NCI-H226 (cell line): ENCODE data around the gene ZRANB1.
"Not testable (repeated sequence)": the region's sequence is repeated elsewhere in the genome, so short reads cannot be mapped to it uniquely, and the experiment has no call there.

ENCODE experiments used
- DNase-seq: peaks from one replicate; pipeline ENCODE4 v3.0.0-alpha.2; 2015

ZRANB1 gene

DNA sequence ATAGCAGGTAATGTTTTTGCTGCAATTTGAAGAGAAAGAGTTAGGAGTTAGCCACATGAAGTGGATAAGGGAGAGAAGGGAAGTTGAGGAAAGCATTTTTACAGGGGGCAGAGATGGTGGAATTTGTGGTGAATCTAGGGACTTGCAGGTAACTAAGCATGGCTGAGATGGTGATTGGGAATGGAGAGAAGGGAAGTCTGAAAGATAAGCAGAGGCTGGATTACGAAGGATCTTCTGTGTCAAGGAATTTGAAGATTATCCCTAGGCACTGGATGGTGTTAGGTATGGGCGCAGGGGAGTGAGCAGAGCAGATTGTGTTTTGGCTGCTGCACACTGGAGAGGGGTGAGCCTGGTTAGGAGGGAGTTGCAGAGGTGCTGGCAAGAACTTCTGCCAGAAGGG lies 25.3 kb downstream of the ZRANB1 start:
- no peak for DNase-seq

DNA sequence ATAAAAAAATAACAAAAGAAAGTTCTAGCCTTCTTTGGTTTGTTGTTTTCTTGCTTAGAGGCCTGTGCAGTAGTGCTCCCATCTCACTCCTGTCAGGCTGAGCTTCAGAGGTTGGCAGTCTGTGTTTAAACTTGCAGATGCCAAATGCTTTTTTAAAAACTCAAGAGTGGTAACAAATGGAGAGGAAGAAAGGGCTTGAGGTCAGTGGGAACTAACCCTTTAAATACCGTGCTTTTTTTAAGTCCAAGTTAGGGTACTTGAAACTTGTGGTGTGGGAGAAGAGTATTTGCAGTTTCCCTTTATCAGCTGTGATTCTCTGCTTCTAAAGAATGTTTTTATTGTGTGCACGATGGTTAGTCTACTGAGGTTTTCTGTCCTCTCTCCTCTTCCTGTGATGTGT lies 29.4 kb downstream of the ZRANB1 start:
- no peak for DNase-seq

DNA sequence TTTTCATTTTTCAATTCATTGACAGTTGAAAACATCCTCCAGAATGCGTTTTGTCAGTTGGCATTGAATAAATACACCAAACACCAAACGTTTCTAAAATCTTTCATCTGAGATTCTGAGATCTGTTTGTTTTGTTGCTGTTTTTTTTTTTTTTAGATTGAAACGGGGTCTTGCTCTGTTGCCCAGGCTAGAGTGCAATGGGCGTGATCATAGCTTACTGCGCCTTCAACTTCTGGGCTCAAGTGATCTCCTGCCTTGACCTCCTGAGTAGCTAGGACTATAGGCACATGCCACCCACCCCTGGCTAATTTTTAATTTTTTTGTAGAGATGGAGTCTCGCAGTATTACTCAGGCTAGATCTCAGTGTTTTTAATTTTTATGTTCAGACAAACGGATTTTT lies 30.7 kb downstream of the ZRANB1 start:
- DNase-seq = no peak

DNA sequence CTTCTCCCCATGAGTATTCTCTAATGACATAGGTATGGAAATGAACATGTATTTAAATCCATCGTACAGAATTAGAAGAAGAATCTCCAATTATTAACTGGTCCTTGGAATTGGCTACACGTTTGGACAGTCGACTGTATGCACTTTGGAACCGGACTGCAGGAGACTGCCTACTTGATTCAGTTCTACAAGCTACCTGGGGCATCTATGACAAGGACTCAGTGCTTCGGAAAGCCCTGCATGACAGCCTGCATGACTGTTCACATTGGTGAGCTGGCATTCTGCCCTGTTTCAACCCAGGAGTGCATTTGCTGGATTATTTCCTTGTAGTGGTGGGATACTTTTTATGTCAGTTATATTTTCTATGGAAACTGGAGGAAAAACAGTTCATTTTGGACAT lies 32.2 kb downstream of the ZRANB1 start:
- no peak for DNase-seq

GRCh38 chr10:124975977-124976514 lies 34.1 kb downstream of the ZRANB1 start:
- DNase-seq = no peak

- no peak for DNase-seq
Observed at GRCh38 chr10:124977161-124977560, 35.2 kb downstream of the ZRANB1 start.

- no peak for DNase-seq
Observed at GRCh38 chr10:124977648-124978375, 35.9 kb downstream of the ZRANB1 start.

DNA sequence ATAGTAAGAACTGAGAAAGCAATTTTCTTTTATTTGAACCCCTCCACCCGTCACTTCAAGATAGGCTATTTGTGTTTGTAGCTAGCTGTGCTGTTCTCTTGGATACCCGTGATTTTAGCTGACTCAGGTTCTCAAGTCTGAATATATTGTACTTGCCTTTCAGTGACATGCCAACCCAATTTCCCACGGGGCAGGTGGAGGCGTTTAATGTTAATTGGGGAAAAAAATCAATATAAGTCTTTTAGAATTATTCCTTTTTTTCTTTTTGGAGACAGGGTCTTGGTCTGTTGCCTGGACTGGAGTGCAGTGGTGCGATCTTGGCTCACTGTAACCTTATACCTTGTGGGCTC lies 36.4 kb downstream of the ZRANB1 start:
- no peak for DNase-seq

- no peak for DNase-seq
Observed at GRCh38 chr10:124983321-124983720, 41.4 kb downstream of the ZRANB1 start.

DNA sequence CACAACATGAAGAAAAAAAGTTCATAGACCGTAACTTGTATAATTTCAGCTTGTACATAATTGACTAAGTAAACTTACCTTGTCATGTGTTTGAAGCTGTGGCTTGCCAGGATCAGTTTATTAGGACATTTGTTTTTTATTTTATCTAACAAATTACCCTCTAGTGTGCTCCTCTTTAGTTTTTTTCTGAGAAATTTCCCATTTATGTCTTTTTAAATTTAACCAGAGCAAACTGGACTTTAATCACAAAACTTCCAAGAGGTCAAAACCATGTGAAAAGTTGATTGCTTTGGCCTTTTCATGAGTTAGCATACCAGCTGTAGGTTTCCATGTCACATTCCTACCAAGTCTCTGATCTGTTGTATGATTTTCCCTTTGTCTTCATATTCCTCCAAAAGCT lies 42.5 kb downstream of the ZRANB1 start:
- DNase-seq = no peak

DNA sequence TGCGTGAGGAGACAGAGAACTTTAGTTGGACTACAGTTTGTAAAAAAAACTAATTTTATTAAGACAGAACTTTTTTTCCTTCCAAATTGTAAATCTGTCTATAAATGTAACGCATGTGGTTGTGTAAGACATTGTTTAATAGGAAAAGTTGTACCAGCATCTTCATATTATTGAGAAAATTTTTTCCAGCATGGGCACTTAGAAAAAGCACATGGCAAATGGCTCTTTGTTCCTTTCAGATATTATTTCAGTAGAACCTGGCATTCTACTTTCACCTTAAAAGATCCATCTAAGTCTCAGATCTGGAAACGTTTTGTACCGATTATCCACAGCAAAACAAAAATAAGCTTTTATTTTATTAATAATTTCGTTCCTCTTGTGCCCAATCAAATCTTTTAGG lies 43.2 kb downstream of the ZRANB1 start:
- DNase-seq = no peak

- no peak for DNase-seq
Observed at GRCh38 chr10:124987788-124988187, 45.9 kb downstream of the ZRANB1 start.

GRCh38 chr10:124988753-124989152 lies 46.8 kb downstream of the ZRANB1 start:
- not testable (repeated sequence) for DNase-seq

GRCh38 chr10:124989526-124989925 lies 47.6 kb downstream of the ZRANB1 start:
- DNase-seq = no peak

GRCh38 chr10:124990671-124991625 lies 49.0 kb downstream of the ZRANB1 start:
- no peak for DNase-seq

DNA sequence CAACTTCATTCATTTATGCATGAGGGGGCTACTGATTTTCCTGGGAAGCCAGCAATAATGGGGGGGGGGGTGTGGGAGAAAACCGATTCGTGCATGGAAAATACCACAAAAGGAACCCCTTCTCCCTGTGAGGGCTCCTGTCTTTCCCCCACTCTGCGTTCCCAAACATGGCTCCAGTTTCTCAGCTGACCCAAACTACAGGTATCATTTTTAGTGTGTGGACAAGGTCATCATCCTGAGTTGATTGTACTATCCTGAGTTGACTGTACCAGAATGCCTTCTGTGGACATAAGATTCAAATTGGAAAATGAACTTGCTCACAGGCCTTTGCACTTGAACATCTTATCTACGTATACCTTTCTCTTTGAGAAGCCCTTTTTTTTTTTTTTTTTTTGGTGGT lies 49.9 kb downstream of the ZRANB1 start:
- DNase-seq = no peak

- DNase-seq = peak; percentile 3
Observed at GRCh38 chr10:124992462-124993344, 50.8 kb downstream of the ZRANB1 start.

GRCh38 chr10:124993345-124993708 lies 51.4 kb downstream of the ZRANB1 start:
- no peak for DNase-seq

GRCh38 chr10:124993736-124994451 lies 52.0 kb downstream of the ZRANB1 start:
- no peak for DNase-seq

DNA sequence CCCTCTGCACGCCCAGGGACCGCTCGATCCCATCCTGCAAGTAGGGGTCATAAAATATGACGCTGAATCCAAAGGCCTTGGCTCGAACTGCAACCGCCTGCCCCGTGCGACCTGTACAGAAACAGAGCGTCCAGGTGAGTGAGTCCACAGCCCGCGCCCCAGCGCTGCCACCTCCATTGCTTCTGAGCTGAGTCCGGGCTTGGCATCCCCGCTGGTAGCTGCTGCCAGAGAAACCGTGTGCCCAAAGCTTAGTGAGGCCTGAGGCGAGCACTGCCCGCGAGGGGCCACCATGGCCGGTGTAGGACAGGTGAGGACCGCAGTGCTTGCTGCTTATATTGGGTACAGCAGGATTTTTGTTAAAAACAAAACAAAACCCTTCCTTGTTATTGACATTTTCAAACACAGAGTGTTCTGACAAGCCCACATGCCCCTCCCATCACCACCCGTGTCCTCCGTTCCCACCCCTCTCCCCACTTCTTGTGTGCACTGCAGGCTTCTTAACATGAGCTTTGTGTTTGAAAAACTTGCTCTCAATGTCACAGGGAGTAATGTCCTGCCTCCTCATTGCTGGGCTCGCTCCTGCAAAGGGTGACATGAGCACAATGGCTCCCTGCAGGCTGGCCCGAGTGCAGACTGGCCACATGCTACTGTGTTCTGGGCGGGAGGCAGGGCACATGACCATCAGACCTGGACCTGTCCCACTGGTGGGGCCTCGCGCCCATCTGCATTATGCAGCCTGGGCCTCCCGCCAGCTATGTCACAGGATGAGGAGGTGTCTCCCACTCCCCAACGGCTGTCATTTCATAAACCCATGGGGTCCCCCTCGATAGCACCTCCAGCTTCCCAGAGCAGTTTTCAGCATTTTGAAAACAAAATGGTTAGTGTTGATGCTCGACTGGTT lies 52.9 kb downstream of the ZRANB1 start:
- DNase-seq = no peak

DNA sequence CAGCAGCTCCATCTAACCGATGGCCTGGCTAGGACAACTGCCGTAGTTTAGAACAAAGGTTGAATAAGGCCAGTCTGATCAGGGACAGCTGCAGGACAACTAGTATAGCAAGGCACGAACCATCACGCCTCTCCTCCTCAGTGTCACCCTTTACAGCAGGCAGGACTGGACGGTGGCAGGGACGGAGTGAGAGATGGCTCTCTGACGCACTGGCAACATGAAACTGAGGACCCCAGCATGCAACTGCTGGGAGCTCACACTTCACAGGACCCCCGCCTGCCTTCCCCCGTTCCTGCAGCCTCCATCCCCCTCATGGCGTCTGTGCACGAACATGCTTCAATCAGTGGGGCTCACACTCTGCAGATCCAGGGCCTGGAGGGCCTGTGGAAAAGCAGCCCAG lies 53.7 kb downstream of the ZRANB1 start:
- no peak for DNase-seq
